B cell (primary cell): ENCODE measurements around the gene EBPL. TPM values are rescaled to one million over a fixed set of nuclear protein-coding genes. Genes with fewer than 3 reads are reported as not detected.
A peak's percentile ranks its signal among the peaks of the same experiment; 100 is the strongest.

Source experiments
- ATAC-seq: fragments of 200-7000 bp; cut with Tn5 transposase; one replicate; pipeline ENCODE4 v1.10.0; 2021; ENCODE audit warnings: low read depth, mild to moderate bottlenecking, moderate number of reproducible peaks, moderate library complexity
- CTCF ChIA-PET: fragments of 350-600 bp; sonication (Branson Sonifier 250); formaldehyde crosslinking; loops from one replicate; lab custom pipeline; 2021; ENCODE audit warnings: antibody characterized with exemption, inconsistent platforms; lab: Charles Lee
- POLR2A ChIA-PET: fragments of 350-600 bp; sonication (Branson Sonifier 250); formaldehyde crosslinking; loops from one replicate; lab custom pipeline; 2021; ENCODE audit warnings: antibody characterized with exemption; lab: Charles Lee
- DNase-seq: peaks from one replicate; pipeline ENCODE4 v3.0.0; 2013
- H2AFZ ChIP-seq: 2 replicates; pipeline ENCODE4 v1.6.1; 2012; ENCODE audit warnings: mild to moderate bottlenecking, low read depth, low read length; ENCODE audit not compliant: insufficient read depth, poor library complexity, severe bottlenecking
- H3K27ac ChIP-seq, 2 donors: 1 replicate in 1 of 2; 2 replicates in 1 of 2; pipeline ENCODE4 v1.5.1; 2012 to 2013; ENCODE audit warnings: low read length in 2 of 2, mild to moderate bottlenecking in 2 of 2, moderate library complexity in 1 of 2
- H3K27me3 ChIP-seq, 4 experiments: fragments of 200-600 bp in 1 of 4; sonication (generic) in 1 of 4; replicated peaks in 1 of 4; 1 replicate in 2 of 4; 2 replicates in 2 of 4; pipeline versions ENCODE4 v1.6.1 to v1.7.0; 2013 to 2016; ENCODE audit warnings: low read length in 3 of 4, mild to moderate bottlenecking in 2 of 4, mixed read lengths in 1 of 4, moderate library complexity in 1 of 4; ENCODE audit not compliant: insufficient read depth in 4 of 4, control insufficient read depth in 3 of 4; ENCODE audit errors: control extremely low read depth in 1 of 4
- H3K36me3 ChIP-seq, 2 experiments: replicated peaks in 1 of 2; 1 replicate in 1 of 2; 2 replicates in 1 of 2; pipeline versions ENCODE4 v1.6.1 to v1.7.1; 2013; ENCODE audit warnings: low read length in 1 of 2; ENCODE audit not compliant: insufficient read depth in 2 of 2, control insufficient read depth in 1 of 2; ENCODE audit errors: control extremely low read depth in 1 of 2, extremely low read depth in 1 of 2
- H3K4me1 ChIP-seq, 2 donors: fragments of 200-600 bp in 1 of 2; sonication (generic) in 1 of 2; 1 replicate in 1 of 2; 2 replicates in 1 of 2; pipeline versions ENCODE4 v1.5.1 to v1.6.1; 2013 to 2017; ENCODE audit warnings: low read length in 2 of 2; ENCODE audit not compliant: control insufficient read depth in 2 of 2, insufficient read depth in 2 of 2
- H3K4me2 ChIP-seq: replicated peaks from 2 replicates; pipeline ENCODE3; 2012; ENCODE audit warnings: mild to moderate bottlenecking, low read depth, low read length; ENCODE audit not compliant: poor library complexity, severe bottlenecking
- H3K4me3 ChIP-seq, 5 experiments: fragments of 200-600 bp in 1 of 5; sonication (generic) in 1 of 5; 1 replicate in 3 of 5; 2 replicates in 2 of 5; pipeline versions ENCODE4 v1.5.1 to v1.7.0; 2011 to 2016; ENCODE audit warnings: low read length in 4 of 5, mild to moderate bottlenecking in 4 of 5, low read depth in 2 of 5, control low read depth in 1 of 5, moderate library complexity in 1 of 5; ENCODE audit not compliant: insufficient read depth in 1 of 5; ENCODE audit errors: control extremely low read depth in 1 of 5, extremely low read depth in 1 of 5
- H3K79me2 ChIP-seq: fragments of 200-600 bp; sonication (generic); one replicate; pipeline ENCODE4 v1.6.0; 2016; ENCODE audit warnings: low read length; ENCODE audit not compliant: control insufficient read depth, insufficient read depth
- H3K9ac ChIP-seq: fragments of 200-600 bp; sonication (generic); 2 replicates; pipeline ENCODE4 v1.6.1; 2017; ENCODE audit warnings: mild to moderate bottlenecking, low read length, moderate library complexity
- H3K9me3 ChIP-seq, 3 donors: one replicate each; pipeline versions ENCODE4 v1.6.1 to v1.7.1; 2013; ENCODE audit warnings: low read length in 2 of 3; ENCODE audit not compliant: control insufficient read depth in 2 of 3, insufficient read depth in 1 of 3; ENCODE audit errors: control extremely low read depth in 1 of 3
- H4K20me1 ChIP-seq: 2 replicates; pipeline ENCODE4 v1.6.0; 2012; ENCODE audit warnings: mild to moderate bottlenecking, low read length; ENCODE audit not compliant: insufficient read depth, control insufficient read depth, poor library complexity, severe bottlenecking
- H3K27ac Mint-ChIP-seq: one replicate; pipeline ENCODE4 v1.8.0; 2021; ENCODE audit warnings: mixed read lengths
- H3K27me3 Mint-ChIP-seq: one replicate; pipeline ENCODE4 v1.8.0; 2021; ENCODE audit warnings: mixed read lengths
- H3K4me1 Mint-ChIP-seq: one replicate; pipeline ENCODE4 v1.8.0; 2021; ENCODE audit warnings: mixed read lengths
- H3K4me3 Mint-ChIP-seq: one replicate; pipeline ENCODE4 v1.8.0; 2021; ENCODE audit warnings: mixed read lengths
- H3K9me3 Mint-ChIP-seq: one replicate; pipeline ENCODE4 v1.8.0; 2022; ENCODE audit warnings: mixed read lengths; ENCODE audit not compliant: insufficient read depth
- EZH2 ChIP-seq: IDR thresholded peaks from 2 replicates; pipeline ENCODE4 v1.6.1; 2012; ENCODE audit warnings: borderline replicate concordance, low read depth, mild to moderate bottlenecking, moderate library complexity, low read length; ENCODE audit not compliant: insufficient read depth, poor library complexity, severe bottlenecking
- WGBS: methylation state at CpG from one replicate; pipeline ENCODE4 v1.1.5; 2013; ENCODE audit warnings: missing lambda C conversion rate; ENCODE audit not compliant: insufficient coverage; 5-methylcytosine and 5-hydroxymethylcytosine counted together
- intact Hi-C: fragments of 100-400 bp; cut with micrococcal nuclease; formaldehyde crosslinking; loops from one replicate; pipeline ENCODE4 v1.10.0; 2022
- polyA plus RNA-seq: library from polyadenylated mRNA; depleted of rRNA; stranded (reverse); fragments of >200 nt; gene quantifications from 2 replicates; pipeline ENCODE4 v1.2.3, GENCODE V29; 2012
- total RNA-seq, 2 donors: library from RNA; stranded (reverse); fragments of 120-200 nt in 1 of 2; gene quantifications; 1 replicate in 1 of 2; 2 replicates in 1 of 2; pipeline versions ENCODE4 v1.2.3 to v1.2.4, GENCODE V29; 2013 to 2022
- TF ChIP-seq, protein P1 (sequence below): fragments of 200-600 bp; IDR thresholded peaks from one replicate; pipeline ENCODE4 v1.8.0; 2022; ENCODE audit warnings: antibody characterized with exemption, mild to moderate bottlenecking

EBPL gene
- total and polyA plus RNA-seq, 2 donors (not counting 1 experiment from before 2014, with no cell fraction given): 16.0 to 20.1 TPM

DNA sequence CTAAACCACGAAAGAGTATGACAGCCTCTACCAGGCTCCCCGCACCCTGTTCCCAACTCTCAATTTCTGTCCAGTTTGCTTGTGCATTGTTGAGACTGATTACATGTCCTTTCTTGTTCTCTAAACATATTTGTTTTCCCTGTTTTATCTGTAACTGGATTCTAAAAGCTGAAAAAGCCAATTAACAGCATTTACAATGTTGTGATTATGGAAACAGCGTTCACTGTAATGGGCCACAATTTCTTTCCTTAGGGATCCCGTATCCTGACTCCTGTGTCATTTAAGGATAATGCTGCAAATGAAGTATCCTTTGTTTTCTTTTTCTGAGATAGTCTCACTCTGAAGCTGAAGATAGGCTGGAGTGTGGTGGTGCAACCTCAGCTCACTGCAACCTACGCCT, 20.5 kb downstream of the EBPL start:
- intact Hi-C loops: no loop called here
- peaks cover 6% of the 10 kb centered on the region for H3K4me1 Mint-ChIP-seq
- 74% methylated on average over 3 of the region's 5 CpGs for WGBS
- TF ChIP-seq, protein P1, sequence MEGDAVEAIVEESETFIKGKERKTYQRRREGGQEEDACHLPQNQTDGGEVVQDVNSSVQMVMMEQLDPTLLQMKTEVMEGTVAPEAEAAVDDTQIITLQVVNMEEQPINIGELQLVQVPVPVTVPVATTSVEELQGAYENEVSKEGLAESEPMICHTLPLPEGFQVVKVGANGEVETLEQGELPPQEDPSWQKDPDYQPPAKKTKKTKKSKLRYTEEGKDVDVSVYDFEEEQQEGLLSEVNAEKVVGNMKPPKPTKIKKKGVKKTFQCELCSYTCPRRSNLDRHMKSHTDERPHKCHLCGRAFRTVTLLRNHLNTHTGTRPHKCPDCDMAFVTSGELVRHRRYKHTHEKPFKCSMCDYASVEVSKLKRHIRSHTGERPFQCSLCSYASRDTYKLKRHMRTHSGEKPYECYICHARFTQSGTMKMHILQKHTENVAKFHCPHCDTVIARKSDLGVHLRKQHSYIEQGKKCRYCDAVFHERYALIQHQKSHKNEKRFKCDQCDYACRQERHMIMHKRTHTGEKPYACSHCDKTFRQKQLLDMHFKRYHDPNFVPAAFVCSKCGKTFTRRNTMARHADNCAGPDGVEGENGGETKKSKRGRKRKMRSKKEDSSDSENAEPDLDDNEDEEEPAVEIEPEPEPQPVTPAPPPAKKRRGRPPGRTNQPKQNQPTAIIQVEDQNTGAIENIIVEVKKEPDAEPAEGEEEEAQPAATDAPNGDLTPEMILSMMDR: no peak
- TF ChIP-seq EZH2: no peak
- H3K4me3 ChIP-seq: no peak overlapping the region
- no peak overlapping the region for H3K4me3 Mint-ChIP-seq
- POLR2A ChIA-PET: no interaction called here
- no peak overlapping the region for H3K4me2 ChIP-seq
- H3K27ac Mint-ChIP-seq: no peak overlapping the region
- peaks cover 9% of the 10 kb centered on the region for H3K79me2 ChIP-seq
- H3K36me3 ChIP-seq: peaks cover 6% of the 10 kb centered on the region in 2 experiments
- H3K27ac ChIP-seq: no peak overlapping the region
- no peaks in the 10 kb centered on the region for H3K27me3 ChIP-seq
- H3K9ac ChIP-seq: no peak overlapping the region
- no peak overlapping the region for H2AFZ ChIP-seq
- peaks cover 4 to 5% of the 10 kb centered on the region in 2 donors for H3K4me1 ChIP-seq
- CTCF ChIA-PET: interaction anchor here (0.9 kb wide), 1 partner anchor 51 kb away, joined by 5 read pairs; no protein-coding TSS in a partner anchor
- no peaks in the 10 kb centered on the region for H3K9me3 ChIP-seq
- H3K9me3 Mint-ChIP-seq: no peaks in the 10 kb centered on the region
- DNase-seq: no peak
- no peaks in the 10 kb centered on the region for H4K20me1 ChIP-seq
- no peaks in the 10 kb centered on the region for H3K27me3 Mint-ChIP-seq
- no peak for ATAC-seq

- Histone ChIP-seq H3K27ac (no peak overlapping the region), H3K27me3 (no peaks in the 10 kb centered on the region), H3K9me3 (no peaks in the 10 kb centered on the region), H3K36me3 (peaks cover 6% of the 10 kb centered on the region in 2 experiments), H3K79me2 (peaks cover 2% of the 10 kb centered on the region), H3K4me1 (no peaks in the 10 kb centered on the region), H4K20me1 (no peaks in the 10 kb centered on the region), H3K4me3 (no peak overlapping the region), H2AFZ (no peak overlapping the region), H3K9ac (no peak overlapping the region), H3K4me2 (no peak overlapping the region)
- Mint-ChIP-seq H3K4me3 (no peak overlapping the region), H3K9me3 (no peaks in the 10 kb centered on the region), H3K27ac (no peak overlapping the region), H3K4me1 (no peaks in the 10 kb centered on the region), H3K27me3 (no peaks in the 10 kb centered on the region)
- no peak for TF ChIP-seq EZH2
- TF ChIP-seq, protein P1: peak; percentile 30
- WGBS: 80% methylated on average over 3 of the region's 5 CpGs
- DNase-seq: peak; percentile 25
- ChIA-PET POLR2A (no interaction called here), CTCF (interaction anchor here (0.9 to 1.1 kb wide), 3 partner anchors 50 to 1402 kb away, joined by 3 to 5 read pairs (median 5); no protein-coding TSS in a partner anchor)
- peak; percentile 47 for ATAC-seq
- intact Hi-C loops: loop anchor here (1.0 to 5.0 kb wide), 2 partner anchors 178 to 1402 kb away; no protein-coding TSS in a partner anchor
These were observed 21.5 kb downstream of the EBPL start for GRCh38 chr13:49669735-49670309.
